HL-60 (cell line): Measurements from ENCODE around the gene SRSF3.
"Not testable (repeated sequence)": the region's sequence is repeated elsewhere in the genome, so short reads cannot be mapped to it uniquely, and the experiment has no call there.

Experiments used
- DNase-seq, 2 experiments: peaks; one replicate each; pipeline ENCODE4 v3.0.0-alpha.2; 2010 to 2020; ENCODE audit warnings: low read depth in 1 of 2, low spot score in 1 of 2
- H3K27ac ChIP-seq: fragments of 250-450 bp; sonication (Bioruptor Pico); replicated peaks from 2 replicates; pipeline ENCODE4 v1.5.1; 2020; ENCODE audit warnings: mild to moderate bottlenecking, moderate library complexity
- H3K27me3 ChIP-seq: fragments of 250-450 bp; sonication (Bioruptor Pico); 2 replicates; pipeline ENCODE4 v1.5.1; 2021; ENCODE audit warnings: mild to moderate bottlenecking, moderate library complexity; ENCODE audit not compliant: insufficient read depth, poor library complexity, severe bottlenecking
- H3K4me3 ChIP-seq: replicated peaks from 2 replicates; pipeline ENCODE4 v1.5.1; 2011; ENCODE audit warnings: mild to moderate bottlenecking, control low read depth, low read length; ENCODE audit not compliant: insufficient read depth
- GABPA ChIP-seq: IDR thresholded peaks from 2 replicates; pipeline ENCODE4 v1.6.1; 2012; ENCODE audit warnings: low read depth
- POLR2AphosphoS5 ChIP-seq: IDR thresholded peaks from 2 replicates; pipeline ENCODE4 v1.6.1; 2012; ENCODE audit warnings: low read depth
- SPI1 ChIP-seq: IDR thresholded peaks from 2 replicates; pipeline ENCODE4 v1.6.1; 2012; ENCODE audit warnings: low read depth, mild to moderate bottlenecking, borderline replicate concordance
- TF ChIP-seq, protein P1 (sequence below): IDR thresholded peaks from one replicate; pipeline ENCODE4 v1.5.1; 2011; ENCODE audit warnings: low read length, control low read depth, inconsistent platforms; ENCODE audit not compliant: insufficient read depth
- TF ChIP-seq, protein P2 (sequence below): IDR thresholded peaks from 2 replicates; pipeline ENCODE4 v1.6.1; 2012; ENCODE audit warnings: low read depth; ENCODE audit not compliant: insufficient replicate concordance

The SRSF3 gene

DNA sequence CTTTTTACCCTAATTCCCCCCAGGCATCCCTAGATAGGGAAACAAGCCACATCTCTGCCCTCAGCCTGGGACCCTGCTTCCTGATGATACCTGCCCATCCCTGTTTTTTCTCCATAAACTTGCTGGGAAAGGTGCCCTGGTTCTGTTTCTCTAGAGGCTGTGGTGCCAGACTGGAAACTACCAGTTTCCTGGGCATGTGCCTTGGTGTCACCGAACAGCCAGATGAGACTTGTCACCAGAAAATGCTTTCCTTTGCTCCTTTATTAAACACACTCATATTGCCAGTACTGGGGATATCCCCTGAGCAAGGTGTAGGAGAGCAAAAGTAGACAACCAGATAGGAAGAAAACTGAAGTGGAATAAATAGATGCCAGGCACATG, 16.8 kb downstream of the SRSF3 start:
- no peak for DNase-seq
- TF ChIP-seq, protein P1, sequence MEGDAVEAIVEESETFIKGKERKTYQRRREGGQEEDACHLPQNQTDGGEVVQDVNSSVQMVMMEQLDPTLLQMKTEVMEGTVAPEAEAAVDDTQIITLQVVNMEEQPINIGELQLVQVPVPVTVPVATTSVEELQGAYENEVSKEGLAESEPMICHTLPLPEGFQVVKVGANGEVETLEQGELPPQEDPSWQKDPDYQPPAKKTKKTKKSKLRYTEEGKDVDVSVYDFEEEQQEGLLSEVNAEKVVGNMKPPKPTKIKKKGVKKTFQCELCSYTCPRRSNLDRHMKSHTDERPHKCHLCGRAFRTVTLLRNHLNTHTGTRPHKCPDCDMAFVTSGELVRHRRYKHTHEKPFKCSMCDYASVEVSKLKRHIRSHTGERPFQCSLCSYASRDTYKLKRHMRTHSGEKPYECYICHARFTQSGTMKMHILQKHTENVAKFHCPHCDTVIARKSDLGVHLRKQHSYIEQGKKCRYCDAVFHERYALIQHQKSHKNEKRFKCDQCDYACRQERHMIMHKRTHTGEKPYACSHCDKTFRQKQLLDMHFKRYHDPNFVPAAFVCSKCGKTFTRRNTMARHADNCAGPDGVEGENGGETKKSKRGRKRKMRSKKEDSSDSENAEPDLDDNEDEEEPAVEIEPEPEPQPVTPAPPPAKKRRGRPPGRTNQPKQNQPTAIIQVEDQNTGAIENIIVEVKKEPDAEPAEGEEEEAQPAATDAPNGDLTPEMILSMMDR = no peak
- no peak for TF ChIP-seq SPI1
- TF ChIP-seq GABPA = no peak
- no peak for TF ChIP-seq POLR2AphosphoS5
- TF ChIP-seq, protein P2, sequence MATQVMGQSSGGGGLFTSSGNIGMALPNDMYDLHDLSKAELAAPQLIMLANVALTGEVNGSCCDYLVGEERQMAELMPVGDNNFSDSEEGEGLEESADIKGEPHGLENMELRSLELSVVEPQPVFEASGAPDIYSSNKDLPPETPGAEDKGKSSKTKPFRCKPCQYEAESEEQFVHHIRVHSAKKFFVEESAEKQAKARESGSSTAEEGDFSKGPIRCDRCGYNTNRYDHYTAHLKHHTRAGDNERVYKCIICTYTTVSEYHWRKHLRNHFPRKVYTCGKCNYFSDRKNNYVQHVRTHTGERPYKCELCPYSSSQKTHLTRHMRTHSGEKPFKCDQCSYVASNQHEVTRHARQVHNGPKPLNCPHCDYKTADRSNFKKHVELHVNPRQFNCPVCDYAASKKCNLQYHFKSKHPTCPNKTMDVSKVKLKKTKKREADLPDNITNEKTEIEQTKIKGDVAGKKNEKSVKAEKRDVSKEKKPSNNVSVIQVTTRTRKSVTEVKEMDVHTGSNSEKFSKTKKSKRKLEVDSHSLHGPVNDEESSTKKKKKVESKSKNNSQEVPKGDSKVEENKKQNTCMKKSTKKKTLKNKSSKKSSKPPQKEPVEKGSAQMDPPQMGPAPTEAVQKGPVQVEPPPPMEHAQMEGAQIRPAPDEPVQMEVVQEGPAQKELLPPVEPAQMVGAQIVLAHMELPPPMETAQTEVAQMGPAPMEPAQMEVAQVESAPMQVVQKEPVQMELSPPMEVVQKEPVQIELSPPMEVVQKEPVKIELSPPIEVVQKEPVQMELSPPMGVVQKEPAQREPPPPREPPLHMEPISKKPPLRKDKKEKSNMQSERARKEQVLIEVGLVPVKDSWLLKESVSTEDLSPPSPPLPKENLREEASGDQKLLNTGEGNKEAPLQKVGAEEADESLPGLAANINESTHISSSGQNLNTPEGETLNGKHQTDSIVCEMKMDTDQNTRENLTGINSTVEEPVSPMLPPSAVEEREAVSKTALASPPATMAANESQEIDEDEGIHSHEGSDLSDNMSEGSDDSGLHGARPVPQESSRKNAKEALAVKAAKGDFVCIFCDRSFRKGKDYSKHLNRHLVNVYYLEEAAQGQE = no peak

DNA sequence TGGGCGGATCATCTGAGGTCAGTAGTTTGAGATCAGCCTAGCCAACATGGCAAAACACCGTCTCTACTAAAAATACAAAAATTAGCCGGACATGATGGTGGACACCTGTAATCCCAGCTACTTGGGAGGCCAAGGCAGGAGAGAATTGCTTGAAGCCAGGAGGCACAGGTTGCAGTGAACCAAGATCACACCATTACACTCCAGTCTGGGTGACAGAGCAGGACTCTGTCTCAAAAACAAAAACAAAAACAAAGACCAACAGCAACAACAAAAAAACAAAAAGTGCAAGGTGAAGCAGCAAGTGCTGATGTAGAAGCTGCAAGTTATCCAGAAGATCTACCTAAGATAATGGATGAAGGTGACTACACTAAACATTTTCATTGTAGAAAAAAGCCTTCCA, 17.5 kb downstream of the SRSF3 start:
- not testable (repeated sequence) for DNase-seq, H3K27ac ChIP-seq, H3K27me3 ChIP-seq

More for the DNA sequence above, 16.8 kb downstream of the SRSF3 start:
- Histone ChIP-seq H3K4me3 (no peak overlapping the region), H3K27me3 (no peaks in the 10 kb centered on the region), H3K27ac (no peak overlapping the region)

DNA sequence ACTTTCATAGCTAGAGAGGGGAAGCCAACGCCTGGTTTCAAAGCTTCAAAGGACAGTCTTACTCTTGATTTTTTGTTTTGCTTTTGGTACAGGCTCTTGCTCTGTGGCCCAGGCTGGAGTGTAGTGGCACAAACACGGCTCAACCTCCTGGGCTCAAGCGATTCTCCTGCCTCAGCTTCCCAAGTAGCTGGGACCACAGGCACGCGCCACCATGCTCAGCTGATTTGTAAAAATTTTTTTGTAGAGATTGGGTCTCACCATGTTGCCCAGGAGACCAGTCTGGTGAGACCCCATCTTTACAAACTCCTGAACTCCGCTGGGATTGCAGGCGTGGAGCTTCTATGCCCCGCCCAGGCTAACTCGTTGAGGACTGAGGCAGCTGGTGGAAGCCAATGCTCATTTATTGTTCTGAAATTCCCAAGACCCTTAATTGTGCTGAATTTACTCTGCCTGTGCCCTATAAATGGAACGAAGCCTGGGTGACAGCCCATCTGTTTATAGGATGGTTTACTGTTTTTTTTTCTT, 18.0 kb downstream of the SRSF3 start:
- no peaks in the 10 kb centered on the region for H3K27me3 ChIP-seq
- no peak for DNase-seq
- no peak overlapping the region for H3K27ac ChIP-seq
- no peak for TF ChIP-seq SPI1
- TF ChIP-seq, protein P2 = no peak
- TF ChIP-seq, protein P1 = no peak
- TF ChIP-seq POLR2AphosphoS5 = no peak
- TF ChIP-seq GABPA = no peak
- no peak overlapping the region for H3K4me3 ChIP-seq

More for the DNA sequence above, 17.5 kb downstream of the SRSF3 start:
- not testable (repeated sequence) for H3K4me3 ChIP-seq

DNA sequence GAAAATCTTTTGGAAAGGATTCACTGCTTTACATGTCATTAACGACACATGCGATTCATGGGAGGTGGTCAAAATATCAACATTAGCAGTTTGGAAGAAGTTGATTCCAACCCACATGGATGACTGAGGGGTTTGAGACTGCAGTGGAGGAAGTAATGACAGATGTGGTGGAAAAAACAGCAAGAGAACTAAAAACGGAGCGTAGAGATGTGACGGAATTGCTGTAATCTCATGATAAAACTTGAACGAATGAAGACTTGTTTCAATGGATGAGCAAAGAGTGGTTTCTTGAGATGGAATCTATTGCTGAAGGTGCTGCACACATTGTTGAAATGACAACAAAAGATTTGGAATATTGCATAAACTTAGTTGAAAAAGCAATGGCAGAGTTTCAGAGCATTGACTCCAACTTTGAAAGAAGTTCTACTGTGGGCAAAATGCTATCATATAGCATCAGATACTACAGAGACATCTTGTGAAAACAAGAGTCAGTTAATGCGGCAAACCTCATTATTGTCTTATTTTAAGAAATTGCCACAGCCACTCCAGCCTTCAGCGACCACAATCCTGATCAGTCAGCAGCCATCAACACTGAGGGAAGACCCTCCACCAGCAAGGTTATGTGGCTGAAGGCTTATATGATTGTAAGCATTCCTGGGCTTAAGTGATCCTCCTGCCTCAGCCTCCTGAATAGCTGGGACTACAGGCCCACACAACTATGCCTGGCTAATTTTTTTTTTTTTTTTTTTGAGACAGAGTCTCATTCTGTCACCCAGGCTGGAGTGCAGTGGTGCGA, 19.2 kb downstream of the SRSF3 start:
- TF ChIP-seq, protein P1 = no peak

More for the DNA sequence above, 19.2 kb downstream of the SRSF3 start:
- Histone ChIP-seq H3K27ac (no peak overlapping the region), H3K27me3 (no peaks in the 10 kb centered on the region), H3K4me3 (no peak overlapping the region)
- DNase-seq = no peak
